Nephron (organoid): ENCODE data around the gene FADS6.

Source experiments
- H3K27ac Mint-ChIP-seq, 3 experiments: 2 replicates each; pipeline ENCODE4 v1.8.0; 2020; ENCODE audit warnings: mixed read lengths in 3 of 3, mild to moderate bottlenecking in 2 of 3, moderate library complexity in 1 of 3
- H3K27me3 Mint-ChIP-seq: 2 replicates; pipeline ENCODE4 v1.8.0; 2021; ENCODE audit warnings: low read depth, mild to moderate bottlenecking, moderate library complexity, mixed read lengths
- H3K36me3 Mint-ChIP-seq: 2 replicates; pipeline ENCODE4 v1.8.0; 2020; ENCODE audit warnings: low read depth, mixed read lengths
- H3K4me1 Mint-ChIP-seq: 2 replicates; pipeline ENCODE4 v1.8.0; 2020; ENCODE audit warnings: mixed read lengths
- H3K4me3 Mint-ChIP-seq, 3 experiments: 2 replicates each; pipeline ENCODE4 v1.8.0; 2020; ENCODE audit warnings: mild to moderate bottlenecking in 3 of 3, mixed read lengths in 3 of 3, moderate library complexity in 2 of 3
- H3K9me3 Mint-ChIP-seq: 2 replicates; pipeline ENCODE4 v1.8.0; 2020; ENCODE audit warnings: mixed read lengths
- TF ChIP-seq, protein P1 (sequence below), 3 experiments: fragments of 200-600 bp; sonication (generic); IDR thresholded peaks; one replicate each; pipeline ENCODE4 v1.5.0; 2021; ENCODE audit warnings: antibody characterized with exemption in 3 of 3; ENCODE audit not compliant: unreplicated experiment in 3 of 3

Gene FADS6

DNA sequence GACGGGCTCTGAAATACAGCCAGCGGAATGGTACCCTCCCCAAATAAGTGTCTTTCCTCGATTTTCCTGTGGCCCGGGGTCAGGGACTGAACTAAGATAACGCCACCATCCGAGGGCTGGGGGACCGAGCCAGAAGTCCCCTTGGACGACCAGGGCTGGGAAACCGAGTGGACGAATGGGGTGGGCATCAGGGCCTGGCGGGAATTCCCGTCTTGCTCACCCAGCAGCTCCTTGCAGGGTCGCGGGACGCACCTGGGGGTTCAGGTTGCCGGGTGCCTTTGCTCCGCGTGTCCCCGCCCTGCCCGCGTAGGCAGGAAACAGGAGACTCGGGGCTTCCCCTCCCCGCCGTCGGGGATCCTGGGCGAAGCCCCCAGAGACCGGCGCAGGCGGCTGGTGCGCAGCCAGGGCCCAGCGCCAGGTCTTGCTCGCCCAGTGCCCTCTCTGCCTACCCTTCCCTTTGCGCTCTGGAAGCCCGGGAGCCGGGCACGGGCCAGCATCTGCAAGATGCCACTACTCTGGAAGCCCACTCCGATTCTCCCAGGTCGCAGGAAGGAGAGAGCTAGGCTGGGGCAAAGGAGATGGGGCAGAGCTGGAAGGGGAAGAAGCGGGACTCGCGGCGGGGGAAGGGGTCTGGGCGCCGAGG lies 33.1 kb downstream of the FADS6 start:
- no peaks in the 10 kb centered on the region for H3K9me3 Mint-ChIP-seq
- TF ChIP-seq, protein P1, sequence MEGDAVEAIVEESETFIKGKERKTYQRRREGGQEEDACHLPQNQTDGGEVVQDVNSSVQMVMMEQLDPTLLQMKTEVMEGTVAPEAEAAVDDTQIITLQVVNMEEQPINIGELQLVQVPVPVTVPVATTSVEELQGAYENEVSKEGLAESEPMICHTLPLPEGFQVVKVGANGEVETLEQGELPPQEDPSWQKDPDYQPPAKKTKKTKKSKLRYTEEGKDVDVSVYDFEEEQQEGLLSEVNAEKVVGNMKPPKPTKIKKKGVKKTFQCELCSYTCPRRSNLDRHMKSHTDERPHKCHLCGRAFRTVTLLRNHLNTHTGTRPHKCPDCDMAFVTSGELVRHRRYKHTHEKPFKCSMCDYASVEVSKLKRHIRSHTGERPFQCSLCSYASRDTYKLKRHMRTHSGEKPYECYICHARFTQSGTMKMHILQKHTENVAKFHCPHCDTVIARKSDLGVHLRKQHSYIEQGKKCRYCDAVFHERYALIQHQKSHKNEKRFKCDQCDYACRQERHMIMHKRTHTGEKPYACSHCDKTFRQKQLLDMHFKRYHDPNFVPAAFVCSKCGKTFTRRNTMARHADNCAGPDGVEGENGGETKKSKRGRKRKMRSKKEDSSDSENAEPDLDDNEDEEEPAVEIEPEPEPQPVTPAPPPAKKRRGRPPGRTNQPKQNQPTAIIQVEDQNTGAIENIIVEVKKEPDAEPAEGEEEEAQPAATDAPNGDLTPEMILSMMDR (IDR thresholded peaks at IDR 0.05; ENCODE audit: unreplicated experiment in 3 of 3), result no peak
- H3K27ac Mint-ChIP-seq, result no peak overlapping the region
- H3K36me3 Mint-ChIP-seq, result no peaks in the 10 kb centered on the region
- H3K27me3 Mint-ChIP-seq, result peaks cover 84% of the 10 kb centered on the region
- H3K4me1 Mint-ChIP-seq, result peaks cover 5% of the 10 kb centered on the region
- peak overlapping the region; percentile 43 to 69 (median 48) for H3K4me3 Mint-ChIP-seq

DNA sequence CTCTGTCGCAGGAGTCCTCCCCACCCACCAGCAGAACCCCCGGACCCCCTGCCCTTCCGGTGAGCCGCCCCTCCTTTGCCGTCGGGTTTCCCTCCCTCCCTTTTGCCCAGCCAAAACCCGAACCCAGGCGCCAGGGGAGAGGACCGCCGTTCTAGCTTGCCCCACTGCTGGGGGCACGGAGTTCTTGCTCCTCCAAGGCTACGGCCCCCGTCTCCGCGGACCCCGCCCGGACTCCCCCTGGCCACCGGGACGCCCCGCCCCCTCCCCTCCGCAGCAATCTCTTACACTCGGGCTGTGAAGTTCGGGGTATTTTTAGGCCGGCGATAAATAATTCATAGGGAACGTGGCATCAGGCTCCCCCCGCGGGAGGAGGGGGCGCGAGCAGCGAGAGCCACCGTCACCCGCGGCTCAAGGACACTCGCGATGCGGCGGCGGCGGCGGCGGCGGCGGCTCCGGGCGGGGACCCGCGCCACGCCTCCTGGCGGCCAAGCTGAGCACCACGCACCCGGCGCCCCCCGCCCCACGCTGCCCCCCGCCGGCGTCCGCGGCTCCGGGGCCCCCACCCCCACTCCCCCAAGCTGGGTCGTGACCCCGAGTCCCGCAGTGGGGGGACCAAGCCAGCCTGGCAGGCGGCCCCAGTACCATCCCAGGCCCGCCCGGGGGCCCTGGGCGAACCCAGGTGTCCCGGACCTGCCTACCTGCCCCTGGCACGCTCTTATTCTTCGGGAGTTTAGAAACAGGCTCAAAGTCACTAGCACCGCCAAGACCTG lies 33.8 kb downstream of the FADS6 start, which contains the start of gene GRIN2C:
Gene GRIN2C, minus strand, starts transcription at position 427 of the 770 bp plus-strand sequence. CDS start 4,793 bp downstream, outside the sequence.
- peak within 1 kb of the TSS; percentile 62 to 69 (median 67) for H3K4me3 Mint-ChIP-seq
- H3K9me3 Mint-ChIP-seq, result no peaks in the 10 kb centered on the region
- no peaks in the 10 kb centered on the region for H3K36me3 Mint-ChIP-seq
- TF ChIP-seq, protein P1 (IDR thresholded peaks at IDR 0.05; ENCODE audit: unreplicated experiment in 3 of 3), result peak; percentile 22 to 43 (median 39)
- no peaks in the 10 kb centered on the region for H3K4me1 Mint-ChIP-seq
- H3K27me3 Mint-ChIP-seq, result peaks cover 88% of the 10 kb centered on the region
- no peak within 1 kb of the TSS for H3K27ac Mint-ChIP-seq

DNA sequence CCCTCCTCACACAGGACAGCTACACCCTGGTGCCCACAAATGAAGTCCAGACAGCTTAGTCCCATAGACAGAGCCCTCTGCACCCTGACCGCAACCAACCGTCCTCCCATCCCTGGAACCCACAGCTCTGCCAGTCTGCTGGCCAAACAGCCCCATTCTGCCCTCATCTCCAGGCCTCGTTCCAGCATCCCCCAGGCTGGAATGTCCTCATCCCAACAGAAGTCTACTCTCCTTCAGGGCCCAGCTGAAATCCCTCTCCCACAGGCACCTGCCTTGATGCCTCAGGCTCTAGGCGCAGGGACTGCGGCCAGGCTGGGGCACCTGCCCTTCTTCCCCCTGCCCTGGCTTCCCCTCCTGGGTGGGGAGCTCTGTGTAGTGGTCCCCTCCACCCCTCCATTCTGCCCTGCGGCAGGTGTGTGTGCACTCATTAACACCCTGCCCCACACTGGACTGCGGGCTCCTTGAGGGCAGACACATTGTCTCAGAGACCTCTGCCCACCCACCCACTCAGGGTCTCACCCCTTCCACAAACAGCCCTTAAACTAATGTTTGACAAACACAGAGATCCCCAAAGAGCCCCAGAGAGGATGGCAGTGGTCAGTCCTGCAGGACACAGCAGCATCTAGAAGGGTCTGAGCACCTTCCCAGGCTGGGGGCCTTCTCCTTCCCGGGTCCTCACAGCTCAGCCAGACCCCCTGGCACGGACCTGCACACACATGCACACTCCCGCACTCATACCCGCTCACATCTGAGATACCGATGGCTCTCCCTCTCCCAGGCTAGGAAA lies 34.6 kb downstream of the FADS6 start:
- no peaks in the 10 kb centered on the region for H3K9me3 Mint-ChIP-seq
- no peaks in the 10 kb centered on the region for H3K36me3 Mint-ChIP-seq
- H3K27ac Mint-ChIP-seq, result no peak overlapping the region
- TF ChIP-seq, protein P1 (IDR thresholded peaks at IDR 0.05; ENCODE audit: unreplicated experiment in 3 of 3), result no peak
- H3K27me3 Mint-ChIP-seq, result peaks cover 95% of the 10 kb centered on the region
- peak overlapping the region; percentile 55 to 67 (median 62) for H3K4me3 Mint-ChIP-seq
- H3K4me1 Mint-ChIP-seq, result no peaks in the 10 kb centered on the region

DNA sequence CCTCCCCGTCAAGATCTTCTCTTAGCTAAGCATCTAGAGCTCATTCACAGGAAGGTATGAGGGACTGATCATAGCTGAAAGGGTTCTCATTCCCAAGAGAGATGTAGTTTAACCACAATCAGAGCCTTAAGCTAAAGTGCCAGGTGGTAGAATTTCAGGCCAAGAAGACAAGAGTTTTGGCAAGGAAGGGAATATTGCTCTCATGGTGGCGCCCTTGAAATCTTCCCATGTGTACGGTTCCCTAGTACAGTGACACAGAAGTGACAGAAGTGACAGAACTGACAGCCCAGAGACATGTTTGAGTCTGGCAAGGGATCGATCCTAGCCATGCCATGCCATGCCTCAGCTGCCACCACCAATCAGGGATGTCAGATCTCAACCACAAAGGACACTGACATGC lies 36.2 kb downstream of the FADS6 start:
- no peaks in the 10 kb centered on the region for H3K36me3 Mint-ChIP-seq
- H3K27me3 Mint-ChIP-seq, result peaks cover 96% of the 10 kb centered on the region

DNA sequence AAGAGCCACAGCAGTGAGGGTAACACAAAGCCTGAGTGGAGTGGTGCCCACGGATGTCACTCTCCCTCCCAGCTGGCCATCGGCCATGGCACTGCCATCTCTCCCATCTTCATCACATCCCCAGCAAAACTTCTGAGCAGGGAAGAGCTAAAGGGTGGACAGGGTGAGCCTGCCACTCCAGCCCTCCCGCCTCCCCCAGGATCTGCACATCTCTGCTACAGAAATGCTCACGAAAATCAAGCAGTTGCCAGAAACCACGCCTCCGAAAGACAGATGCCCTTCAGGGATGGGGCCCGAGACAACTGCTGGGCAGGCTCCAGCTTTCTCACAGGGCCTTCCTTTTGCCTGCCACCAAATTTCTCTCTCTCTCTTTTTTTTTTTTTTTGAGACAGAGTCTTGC lies 37.3 kb downstream of the FADS6 start:
- no peaks in the 10 kb centered on the region for H3K36me3 Mint-ChIP-seq
- no peak overlapping the region for H3K27ac Mint-ChIP-seq
- no peaks in the 10 kb centered on the region for H3K9me3 Mint-ChIP-seq
- H3K4me1 Mint-ChIP-seq, result no peaks in the 10 kb centered on the region
- TF ChIP-seq, protein P1 (IDR thresholded peaks at IDR 0.05; ENCODE audit: unreplicated experiment in 3 of 3), result no peak
- no peak overlapping the region for H3K4me3 Mint-ChIP-seq
- peaks cover 95% of the 10 kb centered on the region for H3K27me3 Mint-ChIP-seq

More for the DNA sequence above, 36.2 kb downstream of the FADS6 start:
- Mint-ChIP-seq H3K4me1 (no peaks in the 10 kb centered on the region), H3K27ac (no peak overlapping the region), H3K4me3 (no peak overlapping the region), H3K9me3 (no peaks in the 10 kb centered on the region)
- TF ChIP-seq, protein P1 (IDR thresholded peaks at IDR 0.05; ENCODE audit: unreplicated experiment in 3 of 3), result no peak
